DND-41 (cell line): ENCODE data around the gene PRIMA1.

ENCODE experiments used
- ATAC-seq: fragments of 200-7000 bp; cut with Tn5 transposase; 3 replicates; pipeline ENCODE4 v1.9.1; 2021; ENCODE audit warnings: low read depth; ENCODE audit not compliant: insufficient read depth
- DNase-seq: peaks from one replicate; pipeline ENCODE4 v3.0.0-alpha.2; 2020
- H2AFZ ChIP-seq: 2 replicates; pipeline ENCODE4 v1.6.0; 2012; ENCODE audit warnings: low read depth, low read length
- H3K27ac ChIP-seq: 2 replicates; pipeline ENCODE4 v1.5.1; 2012; ENCODE audit warnings: low read length, inconsistent platforms
- H3K27me3 ChIP-seq: fragments of 200-600 bp; sonication (generic); 2 replicates; pipeline ENCODE4 v1.6.0; 2012; ENCODE audit warnings: low read length, mild to moderate bottlenecking, inconsistent platforms; ENCODE audit not compliant: insufficient read depth, poor library complexity
- H3K36me3 ChIP-seq: 2 replicates; pipeline ENCODE4 v1.5.1; 2012; ENCODE audit warnings: low read length, inconsistent platforms; ENCODE audit not compliant: insufficient read depth
- H3K4me1 ChIP-seq: 2 replicates; pipeline ENCODE4 v1.5.1; 2012; ENCODE audit warnings: mild to moderate bottlenecking, low read length; ENCODE audit not compliant: insufficient read depth
- H3K4me2 ChIP-seq: 2 replicates; pipeline ENCODE4 v1.6.0; 2012; ENCODE audit warnings: mild to moderate bottlenecking, moderate library complexity, low read length, inconsistent platforms; ENCODE audit not compliant: insufficient read depth
- H3K4me3 ChIP-seq, 2 experiments: fragments of 200-600 bp in 1 of 2; shearing (Covaris generic) in 1 of 2; 2 replicates each; pipeline ENCODE4 v1.5.1; 2012 to 2016; ENCODE audit warnings: inconsistent platforms in 2 of 2, low read length in 2 of 2, mild to moderate bottlenecking in 2 of 2, low read depth in 1 of 2, moderate library complexity in 1 of 2
- H3K79me2 ChIP-seq: 2 replicates; pipeline ENCODE4 v1.6.0; 2012; ENCODE audit warnings: low read length, inconsistent platforms; ENCODE audit not compliant: insufficient read depth
- H3K9ac ChIP-seq: 2 replicates; pipeline ENCODE4 v1.6.0; 2012; ENCODE audit warnings: low read depth, mild to moderate bottlenecking, inconsistent platforms, low read length, moderate library complexity
- H3K9me3 ChIP-seq: 2 replicates; pipeline ENCODE4 v1.5.1; 2012; ENCODE audit warnings: low read length, moderate library complexity, mild to moderate bottlenecking, inconsistent platforms; ENCODE audit not compliant: insufficient read depth, severe bottlenecking
- H4K20me1 ChIP-seq: 2 replicates; pipeline ENCODE4 v1.6.0; 2012; ENCODE audit warnings: low read length; ENCODE audit not compliant: insufficient read depth
- EZH2 ChIP-seq: IDR thresholded peaks from 3 replicates; pipeline ENCODE4 v1.6.1; 2012; ENCODE audit warnings: borderline replicate concordance, low read depth, mild to moderate bottlenecking, moderate library complexity, low read length, inconsistent platforms; ENCODE audit not compliant: severe bottlenecking
- TF ChIP-seq, protein P1 (sequence below): IDR thresholded peaks from 2 replicates; pipeline ENCODE4 v1.5.1; 2012; ENCODE audit warnings: borderline replicate concordance, low read length, moderate library complexity, mild to moderate bottlenecking; ENCODE audit not compliant: poor library complexity, severe bottlenecking; ENCODE audit errors: extremely low read depth

Gene PRIMA1

DNA sequence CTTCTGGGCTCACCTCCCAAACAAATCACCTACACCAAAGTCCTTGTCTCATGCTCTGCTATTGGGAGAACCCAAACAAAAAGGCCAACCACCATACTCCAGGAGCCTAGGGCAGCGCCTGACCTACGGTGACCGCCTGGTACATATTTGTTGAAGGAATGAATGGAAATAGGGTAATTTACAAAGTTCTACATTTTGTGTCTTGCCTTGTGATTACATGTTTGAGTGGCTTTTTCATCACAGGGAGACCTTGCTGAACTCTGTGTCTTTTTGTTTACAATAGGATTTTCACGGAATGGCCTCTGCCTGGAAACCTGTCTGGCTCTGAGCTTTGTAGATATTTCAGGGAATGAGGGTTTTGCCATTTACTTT is 11.3 kb upstream of the PRIMA1 start:
- Histone ChIP-seq H3K9me3 (no peaks in the 10 kb centered on the region), H4K20me1 (no peaks in the 10 kb centered on the region), H3K79me2 (no peaks in the 10 kb centered on the region), H3K4me2 (no peak overlapping the region), H3K9ac (no peak overlapping the region), H3K27ac (no peak overlapping the region), H3K4me3 (no peak overlapping the region), H3K36me3 (no peaks in the 10 kb centered on the region), H2AFZ (no peak overlapping the region), H3K4me1 (no peaks in the 10 kb centered on the region), H3K27me3 (no peaks in the 10 kb centered on the region)
- TF ChIP-seq, protein P1, sequence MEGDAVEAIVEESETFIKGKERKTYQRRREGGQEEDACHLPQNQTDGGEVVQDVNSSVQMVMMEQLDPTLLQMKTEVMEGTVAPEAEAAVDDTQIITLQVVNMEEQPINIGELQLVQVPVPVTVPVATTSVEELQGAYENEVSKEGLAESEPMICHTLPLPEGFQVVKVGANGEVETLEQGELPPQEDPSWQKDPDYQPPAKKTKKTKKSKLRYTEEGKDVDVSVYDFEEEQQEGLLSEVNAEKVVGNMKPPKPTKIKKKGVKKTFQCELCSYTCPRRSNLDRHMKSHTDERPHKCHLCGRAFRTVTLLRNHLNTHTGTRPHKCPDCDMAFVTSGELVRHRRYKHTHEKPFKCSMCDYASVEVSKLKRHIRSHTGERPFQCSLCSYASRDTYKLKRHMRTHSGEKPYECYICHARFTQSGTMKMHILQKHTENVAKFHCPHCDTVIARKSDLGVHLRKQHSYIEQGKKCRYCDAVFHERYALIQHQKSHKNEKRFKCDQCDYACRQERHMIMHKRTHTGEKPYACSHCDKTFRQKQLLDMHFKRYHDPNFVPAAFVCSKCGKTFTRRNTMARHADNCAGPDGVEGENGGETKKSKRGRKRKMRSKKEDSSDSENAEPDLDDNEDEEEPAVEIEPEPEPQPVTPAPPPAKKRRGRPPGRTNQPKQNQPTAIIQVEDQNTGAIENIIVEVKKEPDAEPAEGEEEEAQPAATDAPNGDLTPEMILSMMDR, result no peak
- TF ChIP-seq EZH2, result no peak
- ATAC-seq (no peak), DNase-seq (no peak)

DNA sequence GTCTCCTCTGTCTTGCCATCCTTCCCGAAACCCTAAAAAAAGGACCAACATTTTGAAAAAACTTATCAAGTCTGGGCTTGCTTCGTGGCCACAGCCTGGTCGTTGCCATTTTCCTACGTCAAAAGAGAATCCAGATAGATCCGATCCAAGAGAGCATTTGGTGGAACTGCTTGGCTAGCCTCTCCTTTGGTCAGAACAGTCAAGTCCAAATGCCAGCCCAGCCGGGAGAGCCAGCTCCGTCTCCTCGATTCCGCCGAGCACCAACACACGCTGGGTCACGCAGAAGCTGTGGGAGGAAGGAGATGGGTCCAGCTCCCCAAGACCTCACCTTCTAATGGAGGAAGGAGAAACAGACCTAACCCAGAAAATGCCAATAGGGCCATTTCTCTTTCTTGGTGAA is 9.3 kb upstream of the PRIMA1 start:
- Histone ChIP-seq H3K27me3 (no peaks in the 10 kb centered on the region), H2AFZ (no peak overlapping the region), H3K9me3 (no peaks in the 10 kb centered on the region), H3K4me3 (no peak overlapping the region), H3K4me1 (no peaks in the 10 kb centered on the region), H4K20me1 (no peaks in the 10 kb centered on the region), H3K79me2 (no peaks in the 10 kb centered on the region), H3K36me3 (no peaks in the 10 kb centered on the region), H3K27ac (no peak overlapping the region), H3K4me2 (no peak overlapping the region), H3K9ac (no peak overlapping the region)
- DNase-seq, result no peak
- ATAC-seq, result no peak
- TF ChIP-seq EZH2, result no peak
- TF ChIP-seq, protein P1, result no peak

DNA sequence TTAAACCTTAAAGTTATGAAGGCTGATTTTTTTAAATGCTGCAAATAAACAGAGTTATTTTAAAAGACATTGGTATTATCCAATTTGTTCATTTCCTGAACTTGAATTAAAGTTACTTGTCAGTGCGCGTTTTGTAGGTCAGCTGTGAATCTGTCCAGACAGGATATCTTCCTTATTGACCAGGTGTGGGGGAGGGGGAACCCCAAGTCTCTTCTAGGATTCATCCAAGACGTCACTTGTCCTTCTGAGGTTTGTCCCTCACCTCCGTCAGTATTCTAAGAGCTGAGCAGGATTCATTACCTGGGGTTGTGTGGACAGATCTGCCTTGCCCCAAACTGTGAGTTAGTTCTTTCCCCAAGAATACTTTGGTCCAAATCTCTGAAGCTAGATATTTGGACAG is 8.8 kb upstream of the PRIMA1 start:
- Histone ChIP-seq H3K27me3 (no peaks in the 10 kb centered on the region), H3K4me1 (no peaks in the 10 kb centered on the region), H4K20me1 (no peaks in the 10 kb centered on the region), H3K9ac (no peak overlapping the region), H3K4me2 (no peak overlapping the region), H2AFZ (no peak overlapping the region), H3K4me3 (no peak overlapping the region), H3K9me3 (no peaks in the 10 kb centered on the region), H3K79me2 (no peaks in the 10 kb centered on the region), H3K27ac (no peak overlapping the region), H3K36me3 (no peaks in the 10 kb centered on the region)
- no peak for TF ChIP-seq EZH2
- TF ChIP-seq, protein P1, result no peak
- no peak for ATAC-seq
- no peak for DNase-seq

DNA sequence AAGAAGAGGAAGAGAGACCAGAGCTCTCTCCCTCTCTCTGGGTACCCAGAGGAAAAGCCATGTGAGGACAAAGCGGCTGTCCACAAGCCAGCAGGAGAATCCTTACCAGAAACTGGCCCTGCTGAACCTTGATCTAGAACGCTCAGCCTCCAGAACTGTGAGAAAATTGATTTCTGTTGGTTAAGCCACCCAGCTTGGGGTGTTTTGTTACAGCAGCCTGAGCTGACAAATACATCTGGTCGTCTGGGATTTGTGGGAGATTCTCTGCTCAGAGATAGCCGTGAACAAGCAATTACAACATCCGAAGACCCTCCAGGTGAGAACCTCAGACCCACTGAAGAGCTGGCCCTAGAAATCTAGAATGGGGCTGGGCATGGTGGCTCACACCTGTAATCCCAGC is 6.5 kb upstream of the PRIMA1 start:
- no peaks in the 10 kb centered on the region for H3K27me3 ChIP-seq

More for the DNA sequence above, 6.5 kb upstream of the PRIMA1 start:
- Histone ChIP-seq H3K27ac (no peak overlapping the region), H3K4me1 (no peaks in the 10 kb centered on the region), H2AFZ (no peak overlapping the region), H3K4me3 (no peak overlapping the region), H4K20me1 (no peaks in the 10 kb centered on the region), H3K36me3 (no peaks in the 10 kb centered on the region), H3K9ac (no peak overlapping the region), H3K79me2 (no peaks in the 10 kb centered on the region), H3K9me3 (no peaks in the 10 kb centered on the region), H3K4me2 (no peak overlapping the region)
- ATAC-seq (no peak), DNase-seq (no peak)
- no peak for TF ChIP-seq EZH2
- TF ChIP-seq, protein P1, result no peak
